Hematopoietic multipotent progenitor cell (in vitro differentiated cells): ENCODE data around the gene PPOX. TPM values are rescaled to one million over a fixed set of nuclear protein-coding genes. Genes with fewer than 3 reads are reported as not detected.

Experiments used
- DNase-seq, 3 donors: peaks; one replicate each; pipeline ENCODE4 v3.0.0-alpha.2; 2011 to 2015; ENCODE audit warnings: low read depth in 2 of 3, low spot score in 2 of 3
- total RNA-seq: library from RNA; depleted of rRNA; stranded (reverse); fragments of >200 nt; gene quantifications from one replicate; pipeline ENCODE4 v1.2.3, GENCODE V29; 2012

The PPOX gene
- total RNA-seq: 29.9 TPM

DNA sequence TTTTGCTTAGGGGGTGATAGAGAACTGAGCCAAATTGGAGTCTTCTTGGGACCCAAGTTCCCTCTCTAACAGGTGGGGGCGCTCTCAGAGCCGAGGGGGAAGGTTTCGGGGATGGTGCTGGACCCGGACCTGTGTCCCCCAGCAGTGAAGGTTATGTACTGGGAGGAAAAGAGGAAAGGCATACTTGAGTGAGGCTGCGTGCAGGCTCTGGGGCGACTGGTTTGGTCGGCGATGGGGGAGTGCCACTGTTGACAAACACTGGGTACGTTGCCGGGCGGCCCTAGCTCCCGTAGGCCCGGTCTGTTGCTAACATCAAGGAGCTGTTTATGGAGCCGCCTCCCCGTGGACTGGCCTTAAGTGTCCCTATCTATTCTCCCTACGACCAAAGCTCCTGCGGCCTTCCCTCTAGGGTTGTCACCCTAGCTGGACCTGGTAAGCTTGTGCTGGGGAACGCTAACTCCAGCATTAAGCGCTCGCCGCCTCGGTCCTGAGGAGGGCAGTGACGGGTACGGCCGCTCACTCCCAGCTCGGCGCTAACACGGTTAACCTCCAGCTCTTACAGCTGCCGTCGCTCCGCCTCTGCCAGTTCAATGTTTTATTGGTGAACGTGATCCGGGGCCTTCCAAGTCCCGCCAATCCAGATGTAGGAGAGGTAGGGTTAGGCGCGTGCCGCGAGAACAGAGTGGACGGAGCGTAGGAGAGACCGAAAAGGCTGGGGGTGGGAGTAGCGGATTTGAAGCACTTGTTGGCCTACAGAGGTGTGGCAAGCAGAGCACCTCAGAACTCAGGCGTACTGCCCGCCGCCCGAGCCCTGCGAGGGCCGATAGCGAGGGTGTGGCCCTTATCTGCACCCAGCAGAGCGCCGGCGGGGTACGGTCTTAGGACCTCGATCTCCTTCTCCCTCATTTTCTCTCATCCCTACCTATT is at the start of gene PPOX:
Gene PPOX, plus strand, starts transcription at position 685 of the 927 bp plus-strand sequence. CDS start 422 bp downstream, outside the sequence.
- DNase-seq: peak; percentile 86 to 98 (median 96)

DNA sequence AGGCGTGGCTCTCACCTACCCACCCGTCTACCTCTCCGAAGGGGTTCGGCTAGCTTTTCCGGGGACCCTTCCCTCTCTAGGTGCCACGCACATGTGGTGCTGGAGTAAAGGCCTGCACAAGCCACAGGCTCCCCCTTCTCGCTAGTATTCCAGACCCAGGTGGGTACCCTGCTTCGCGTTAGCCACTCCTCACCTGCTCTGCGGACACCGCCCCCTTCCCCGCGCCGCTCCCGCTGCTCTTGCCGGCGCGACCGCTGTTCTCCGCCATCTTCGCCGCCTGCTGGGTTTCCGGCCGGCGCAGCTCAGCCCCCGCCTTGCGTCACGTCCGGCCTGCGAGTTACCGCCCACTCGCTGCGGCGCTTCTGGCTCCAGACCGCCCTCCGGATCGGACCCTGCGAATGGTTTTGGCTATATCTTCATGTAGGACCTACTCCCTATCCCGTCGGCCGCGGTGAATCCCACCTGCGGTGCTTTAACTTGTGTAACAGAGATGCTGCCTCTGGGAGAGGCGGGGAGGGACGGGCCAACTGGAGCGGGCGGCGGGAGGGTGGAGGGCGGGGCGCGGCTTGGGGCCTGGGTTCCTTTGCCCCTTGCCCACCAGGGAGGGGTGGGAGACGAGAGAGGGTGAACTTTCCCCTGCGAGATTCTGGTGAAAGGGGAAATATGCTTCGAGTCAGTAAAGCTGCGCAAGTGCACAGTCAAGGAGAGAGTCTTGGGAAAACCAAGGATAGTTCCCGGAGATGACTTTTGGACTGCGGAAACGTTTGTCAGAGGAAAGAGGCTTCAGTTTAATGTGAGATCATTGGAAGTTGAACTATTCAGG is 48.3 kb upstream of the PPOX start, which contains the start of the genes NIT1 and PFDN2:
Gene NIT1, plus strand, starts transcription at position 347 of the 823 bp plus-strand sequence. Its CDS starts 72 bp downstream, at position 419.
Gene PFDN2, minus strand, starts transcription at position 279 of the 823 bp plus-strand sequence. Its CDS starts 11 bp downstream, at position 268.
- DNase-seq: peak; percentile 70 to 88 (median 84)

DNA sequence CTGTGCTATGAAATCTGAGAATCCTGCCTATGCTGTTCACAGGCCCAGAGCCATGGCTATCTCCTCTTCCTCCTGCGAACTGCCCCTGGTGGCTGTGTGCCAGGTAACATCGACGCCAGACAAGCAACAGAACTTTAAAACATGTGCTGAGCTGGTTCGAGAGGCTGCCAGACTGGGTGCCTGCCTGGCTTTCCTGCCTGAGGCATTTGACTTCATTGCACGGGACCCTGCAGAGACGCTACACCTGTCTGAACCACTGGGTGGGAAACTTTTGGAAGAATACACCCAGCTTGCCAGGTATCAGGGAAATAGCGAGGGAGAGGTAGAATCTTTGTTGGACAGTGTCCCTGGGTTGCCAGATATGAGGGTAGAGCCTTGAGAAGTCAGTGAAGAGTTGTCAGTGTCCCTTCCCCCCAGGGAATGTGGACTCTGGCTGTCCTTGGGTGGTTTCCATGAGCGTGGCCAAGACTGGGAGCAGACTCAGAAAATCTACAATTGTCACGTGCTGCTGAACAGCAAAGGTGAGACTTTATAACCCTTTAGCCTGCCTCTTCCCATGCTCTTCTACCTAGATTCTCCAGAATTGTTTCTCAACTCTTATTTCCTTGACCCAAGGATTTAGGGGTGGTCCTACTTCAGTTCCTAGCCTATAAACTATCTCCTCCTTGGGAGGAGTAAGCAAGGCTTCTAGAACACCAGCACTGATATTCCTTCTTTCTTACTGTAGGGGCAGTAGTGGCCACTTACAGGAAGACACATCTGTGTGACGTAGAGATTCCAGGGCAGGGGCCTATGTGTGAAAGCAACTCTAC is 46.9 kb upstream of the PPOX start:
- peak; percentile 35 to 63 (median 61) for DNase-seq

DNA sequence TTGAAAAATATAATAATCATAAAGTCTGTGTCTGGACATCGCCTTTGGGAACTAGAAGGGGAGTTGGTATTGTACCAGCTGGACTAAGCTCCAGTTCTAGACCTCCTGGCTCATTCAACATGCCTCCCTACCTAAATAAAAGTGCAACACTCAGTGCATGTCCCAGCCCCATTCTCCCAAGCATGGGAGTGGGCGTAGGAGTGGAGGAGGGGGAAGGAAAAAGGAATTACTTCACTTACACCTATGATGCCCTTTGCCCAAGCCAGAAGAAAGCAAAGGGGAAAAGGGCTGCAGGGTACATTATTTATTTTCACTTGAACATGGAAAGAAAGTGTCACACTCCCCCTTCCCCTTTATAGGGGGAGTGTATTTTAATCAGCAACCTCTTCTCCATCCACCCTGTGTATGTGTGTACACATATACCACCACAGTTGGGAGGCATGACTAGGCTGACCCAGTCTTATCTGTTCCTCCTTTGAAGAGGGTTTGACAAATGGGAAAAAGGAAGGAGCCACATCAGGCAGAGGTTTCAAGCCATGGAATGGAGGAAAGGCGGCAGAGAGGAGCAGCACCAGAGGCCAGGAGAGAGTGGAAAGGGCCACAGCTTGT is 45.1 kb upstream of the PPOX start:
- DNase-seq: no peak

DNA sequence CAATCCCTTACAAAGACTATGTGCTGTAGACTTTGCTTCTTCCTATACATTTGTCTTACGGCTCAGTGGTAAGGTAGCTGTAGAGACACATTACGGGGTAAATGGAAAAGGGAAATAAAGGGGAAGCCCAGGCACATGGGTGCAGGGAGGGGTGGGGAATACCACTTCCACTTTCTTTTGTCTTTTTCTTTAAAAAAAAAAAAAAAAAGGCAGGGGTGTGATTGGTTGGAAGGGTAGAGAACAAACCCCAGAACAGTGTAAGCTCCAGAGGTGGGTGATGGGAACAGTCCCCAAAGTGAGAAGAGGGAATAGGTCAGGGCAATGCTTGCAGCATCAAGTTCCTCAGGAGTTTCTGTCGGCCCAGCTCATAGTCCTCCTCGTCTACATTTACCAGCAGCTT is 44.4 kb upstream of the PPOX start:
- DNase-seq: peak in 2 of 3 donors; percentile 31 to 52

DNA sequence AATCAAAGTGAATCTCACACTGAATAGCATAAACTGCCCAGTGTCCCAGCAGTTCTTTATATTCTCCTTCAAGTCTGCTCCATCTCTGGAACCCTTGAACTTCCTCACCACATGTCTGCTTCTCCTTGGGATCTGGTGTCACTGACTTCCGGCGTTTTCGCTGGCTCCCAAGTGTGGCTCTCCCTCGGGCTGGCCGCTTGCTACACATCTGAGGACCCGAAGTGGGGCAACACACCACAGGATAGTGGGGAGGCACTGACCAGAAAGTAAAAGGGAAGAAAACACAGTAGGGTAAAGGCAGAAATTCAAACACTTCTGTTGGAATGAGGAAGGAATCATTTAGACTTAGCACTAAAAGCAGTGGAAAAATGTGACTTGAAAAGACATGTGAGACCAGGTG is 43.3 kb upstream of the PPOX start:
- no peak for DNase-seq

DNA sequence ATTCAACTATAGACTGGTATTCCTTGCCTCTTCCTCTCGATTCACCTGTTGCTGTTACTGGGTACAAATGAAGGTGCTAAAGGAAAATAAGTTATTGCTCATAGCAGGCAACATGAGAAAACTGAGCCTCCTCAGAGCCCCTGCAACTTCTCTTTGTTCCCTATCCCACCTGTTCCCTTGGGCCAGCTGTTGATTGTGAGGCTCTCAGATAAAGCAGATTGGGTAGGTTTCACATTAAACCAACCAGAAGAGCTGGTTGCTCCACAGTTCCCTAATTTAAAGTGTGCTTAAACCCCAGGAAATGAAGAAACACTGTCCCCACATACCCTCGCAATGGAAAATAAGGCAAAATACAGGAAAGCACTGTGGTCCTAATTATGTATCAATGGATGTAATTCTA is 38.6 kb upstream of the PPOX start:
- DNase-seq: no peak

DNA sequence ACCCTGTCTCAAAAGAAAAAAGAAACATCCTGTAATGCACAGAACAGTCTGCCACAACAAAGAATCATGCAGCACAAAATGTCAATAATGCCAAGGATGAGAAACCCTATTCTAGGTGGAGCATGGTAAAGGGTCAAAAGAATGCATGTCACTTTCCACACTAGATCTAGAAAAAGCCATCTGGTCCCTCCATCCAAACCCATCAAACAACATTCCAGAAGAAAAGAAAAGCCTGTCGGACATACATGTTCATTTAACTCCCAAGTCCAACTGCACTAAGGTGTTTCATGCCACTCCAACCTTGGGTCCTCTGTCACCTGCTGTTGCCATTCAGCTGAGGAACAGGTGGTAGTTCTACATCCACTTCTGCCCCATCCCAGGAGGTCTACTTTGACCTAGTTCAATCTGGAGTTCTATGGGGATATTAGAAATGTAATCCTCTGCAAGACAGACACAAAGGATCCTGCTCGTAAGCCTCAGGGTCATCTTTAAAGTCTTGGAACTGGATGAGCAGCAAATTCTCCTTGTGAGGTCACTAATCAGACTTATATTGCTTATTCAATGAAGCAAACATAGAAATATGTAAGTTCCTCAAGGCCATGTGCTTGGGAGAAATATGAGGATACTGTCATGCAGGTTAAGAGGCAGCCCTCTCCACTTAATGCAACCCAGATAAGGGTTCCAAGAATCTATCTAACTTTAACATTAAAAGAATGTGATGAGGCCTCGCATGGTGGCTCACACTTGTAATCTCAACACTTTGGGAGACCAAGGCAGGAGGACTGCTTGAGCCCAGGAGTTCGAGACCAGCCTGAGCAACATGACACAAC is 37.4 kb upstream of the PPOX start:
- no peak for DNase-seq

DNA sequence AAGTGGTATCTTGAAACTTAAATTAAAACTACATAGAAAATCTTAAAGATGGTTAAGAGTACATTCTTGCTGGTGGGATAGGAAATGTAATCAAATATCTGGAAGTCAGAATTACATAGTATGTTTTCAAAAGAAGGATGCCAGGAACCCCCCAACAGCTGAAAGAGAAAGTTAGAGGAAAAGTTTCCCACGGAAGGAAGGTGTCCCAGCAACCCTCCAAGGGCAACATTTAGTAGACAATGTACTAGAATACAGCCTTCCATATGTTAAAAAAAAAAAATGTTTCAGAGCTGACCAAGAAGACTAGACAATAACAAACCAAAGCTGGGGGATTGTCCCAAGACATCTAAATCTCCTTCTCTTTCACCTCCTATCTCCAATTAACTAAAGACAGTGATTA is 36.0 kb upstream of the PPOX start:
- no peak for DNase-seq

DNA sequence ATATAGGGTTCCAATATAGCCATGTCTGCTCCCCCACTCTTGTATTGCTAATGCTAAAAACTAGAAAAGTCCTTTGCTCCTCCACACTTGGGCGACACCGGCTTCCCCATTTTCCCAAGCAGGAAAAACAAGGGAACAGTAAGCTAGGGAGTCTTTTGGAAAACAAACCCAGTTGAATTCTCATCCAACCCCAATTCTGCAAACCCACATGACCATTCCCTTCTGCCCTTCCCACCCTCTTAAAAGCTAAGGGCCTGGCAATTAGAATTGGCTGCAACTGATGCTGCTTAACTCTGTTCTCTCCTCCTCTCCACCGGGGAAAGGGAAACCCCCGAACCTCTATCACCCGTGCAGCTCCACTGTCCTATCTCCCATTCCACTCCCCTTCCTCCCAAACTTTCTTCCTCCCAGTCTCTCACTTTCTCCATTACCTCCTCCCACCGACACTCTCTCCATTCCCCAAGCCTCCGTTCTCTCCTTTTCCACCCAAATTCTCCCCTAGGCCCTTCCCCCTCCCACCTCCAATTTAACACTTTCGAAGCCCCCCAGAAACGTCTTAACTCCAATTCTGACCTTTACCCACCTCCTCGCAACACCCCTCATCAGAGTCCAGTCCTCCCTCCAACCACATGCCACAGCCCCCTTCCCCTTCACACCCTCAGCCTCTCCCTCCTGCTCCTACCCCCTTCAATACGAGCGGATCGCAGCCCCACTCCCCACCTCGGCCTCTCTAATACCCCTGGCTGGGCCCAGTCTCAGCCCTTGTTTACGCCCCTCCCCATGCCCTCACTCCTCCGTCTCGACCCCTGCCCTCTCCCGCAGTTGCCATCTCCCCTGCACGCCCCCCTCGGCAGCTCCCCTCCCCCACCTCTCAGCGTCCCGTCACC is 34.5 kb upstream of the PPOX start:
- DNase-seq: no peak

DNA sequence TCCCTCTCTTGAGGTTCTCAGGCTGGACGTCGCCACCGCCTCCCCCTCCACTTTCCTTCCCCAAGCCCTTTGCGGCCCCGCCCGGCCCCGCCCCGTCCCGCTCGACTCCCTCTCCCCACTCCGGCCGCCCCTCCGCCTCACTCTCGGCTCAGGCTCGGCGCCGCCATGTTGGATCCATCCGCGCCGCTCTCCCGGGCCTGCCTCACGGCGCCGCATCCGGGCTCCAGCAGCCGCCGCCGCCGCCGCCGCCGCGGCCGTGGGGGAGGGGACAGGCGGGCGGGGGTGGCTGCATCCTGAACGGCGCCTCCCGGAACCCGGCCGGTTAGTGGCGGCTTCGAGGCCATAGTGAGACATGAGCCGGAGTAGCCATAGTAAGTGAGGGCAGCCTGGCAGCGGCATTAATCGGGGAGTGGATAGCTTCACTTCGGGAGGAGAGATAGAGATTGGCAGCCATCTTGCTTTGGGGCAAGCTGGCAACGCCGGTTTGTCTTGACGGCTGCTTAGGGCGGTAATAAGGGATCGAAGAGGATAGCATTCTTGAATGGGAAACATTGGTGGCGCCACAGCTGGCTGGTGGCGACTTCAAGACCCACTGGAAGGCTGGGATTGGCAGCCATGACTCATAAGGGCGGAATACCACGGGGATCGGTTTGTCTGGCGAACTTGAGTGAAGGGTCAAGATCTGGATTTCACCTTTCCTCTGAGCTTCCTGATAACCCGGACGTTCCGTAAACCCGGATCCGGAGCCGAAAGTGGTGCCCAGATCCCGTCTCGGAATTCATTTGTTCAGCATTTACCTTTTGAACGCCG is 33.6 kb upstream of the PPOX start, which contains the start of gene DEDD:
Gene DEDD, minus strand, starts transcription at position 258 of the 810 bp plus-strand sequence. CDS start 8,205 bp downstream, outside the sequence.
- peak; percentile 75 to 96 (median 96) for DNase-seq

DNA sequence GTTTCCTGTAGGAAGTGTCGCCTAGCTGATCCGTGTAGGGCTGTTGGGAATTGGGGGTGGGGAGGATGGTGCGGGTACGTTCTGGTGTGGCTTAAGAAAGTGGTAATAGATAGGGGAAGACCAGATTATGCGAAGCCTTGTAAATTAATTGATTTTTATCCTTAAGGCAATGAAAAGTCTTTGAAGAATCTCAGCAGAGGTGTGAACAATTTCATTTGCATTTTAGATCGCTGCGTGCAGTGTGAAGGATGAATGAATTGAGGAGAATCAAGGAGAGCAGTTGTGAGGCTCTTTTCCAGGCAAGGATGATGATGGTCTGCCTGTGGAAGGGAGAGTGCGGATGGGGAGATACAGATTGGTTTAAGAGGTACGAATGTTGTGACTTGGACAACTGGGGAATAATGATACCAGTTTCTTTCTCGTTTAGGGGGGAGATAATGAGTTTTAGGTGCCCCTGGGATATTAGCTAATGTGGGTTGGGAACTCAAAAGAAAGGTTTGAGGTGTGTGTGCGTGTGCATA is 32.9 kb upstream of the PPOX start:
- DNase-seq: no peak

DNA sequence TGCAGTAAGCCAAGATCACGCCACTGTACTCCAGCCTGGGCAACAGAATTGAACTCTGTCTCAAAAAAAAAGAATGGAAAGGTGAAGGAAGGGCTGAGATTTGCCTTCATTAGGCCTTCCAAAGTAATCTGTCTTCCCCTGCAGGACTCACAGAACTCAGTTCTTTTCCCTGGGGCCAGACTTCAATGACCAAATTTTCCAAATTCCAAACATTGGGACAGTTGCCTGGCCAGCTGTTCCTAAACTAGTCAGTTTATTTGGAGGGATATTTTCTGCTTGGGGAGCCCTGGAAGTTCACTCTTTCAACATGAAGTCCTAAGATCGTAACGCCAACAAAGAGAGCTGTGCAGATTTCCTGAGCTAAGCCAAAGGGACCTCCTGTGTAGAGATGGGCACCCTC is 28.3 kb upstream of the PPOX start:
- no peak for DNase-seq

DNA sequence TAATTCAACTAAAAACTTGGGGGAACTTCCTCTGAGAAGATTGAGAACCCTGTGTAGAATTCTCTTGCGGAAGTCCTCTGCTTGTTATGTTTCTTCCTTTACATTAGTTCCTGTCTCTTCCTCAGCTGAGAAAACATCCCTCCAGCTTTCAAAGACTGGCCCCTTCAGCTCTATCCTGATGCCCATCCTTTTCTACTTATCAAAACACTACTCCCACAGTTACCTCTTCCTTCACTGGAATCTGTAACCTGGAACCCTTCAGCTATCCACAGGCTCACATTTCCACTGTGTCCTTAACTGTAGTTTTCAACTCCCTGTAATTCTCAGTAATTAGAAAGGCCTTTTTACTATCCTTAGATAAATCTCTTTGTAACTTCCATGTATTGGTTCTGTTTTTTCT is 27.8 kb upstream of the PPOX start:
- DNase-seq: no peak

DNA sequence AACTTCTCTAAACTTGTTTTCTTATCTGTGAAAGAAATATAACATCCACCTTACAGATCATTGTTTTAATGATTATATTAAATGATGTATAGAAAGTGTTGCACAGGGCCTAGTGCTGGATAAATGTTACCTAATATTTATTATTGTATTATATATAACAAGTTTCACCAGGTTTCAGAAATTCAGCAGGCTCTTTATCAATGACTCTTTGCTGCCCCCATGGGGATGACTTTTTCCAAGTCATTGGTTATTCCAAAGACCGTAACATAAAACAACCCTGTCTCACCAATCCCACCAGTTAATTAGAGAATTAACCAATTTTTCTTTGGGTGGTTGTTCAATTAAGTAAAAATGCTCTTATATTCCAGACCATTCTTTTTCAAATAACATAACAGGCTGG is 26.5 kb upstream of the PPOX start:
- DNase-seq: peak in 1 of 3 donors; percentile 76

DNA sequence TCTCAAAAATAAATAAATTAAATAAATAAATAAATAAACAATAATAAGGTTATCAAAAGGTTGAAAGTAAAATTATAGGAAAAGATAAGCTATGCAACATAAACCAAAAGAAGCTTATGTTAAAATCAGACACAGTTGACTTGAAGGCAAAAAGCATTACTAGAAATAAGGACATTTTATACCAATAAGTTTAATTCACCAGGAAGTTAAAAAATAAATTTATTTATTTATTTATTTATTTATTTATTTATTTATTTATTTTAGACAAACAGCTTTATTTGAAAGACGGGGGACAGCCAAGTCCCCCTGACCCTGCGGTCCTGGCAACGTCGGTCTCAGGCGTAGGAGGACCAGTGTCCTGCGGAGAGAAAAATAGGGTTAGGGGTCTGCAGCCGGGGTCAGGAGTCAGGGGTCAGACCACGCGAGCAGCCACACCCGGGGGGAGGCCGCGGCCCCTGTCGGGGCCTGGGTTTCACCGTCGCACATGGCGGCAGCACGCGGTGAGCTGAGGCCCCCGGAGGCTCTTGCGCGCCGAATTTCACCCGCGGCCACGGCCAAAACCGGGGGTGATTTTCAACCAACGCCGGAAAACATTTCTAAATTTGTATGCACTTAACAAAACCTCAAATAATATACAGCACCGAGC is 25.3 kb upstream of the PPOX start:
- no peak for DNase-seq
